Kidney (tissue), 14 donors: ENCODE data around the gene CXCL12. TPM values are rescaled to one million over a fixed set of nuclear protein-coding genes. Genes with fewer than 3 reads are reported as not detected.

Experiments used
- DNase-seq, 5 donors: peaks; one replicate each; pipeline ENCODE4 v3.0.0-alpha.2; 2013 to 2020
- FAIRE-seq: peaks from 2 replicates; lab custom pipeline; 2012; peaks lifted over from hg19 to GRCh38; lab: Jason Lieb, UNC
- H3K27ac ChIP-seq, 2 donors: one replicate each; pipeline ENCODE4 v1.7.0; 2013; ENCODE audit warnings: low read depth in 2 of 2, low read length in 2 of 2, inconsistent platforms in 1 of 2
- H3K27me3 ChIP-seq: one replicate; pipeline ENCODE4 v1.7.1; 2013; ENCODE audit warnings: low read length, inconsistent platforms; ENCODE audit not compliant: control insufficient read depth, insufficient read depth
- H3K36me3 ChIP-seq, 3 donors: one replicate each; pipeline versions ENCODE4 v1.7.0 to v1.7.1; 2013; ENCODE audit warnings: low read length in 3 of 3, control low read depth in 1 of 3, inconsistent platforms in 1 of 3; ENCODE audit not compliant: insufficient read depth in 3 of 3, control insufficient read depth in 2 of 3
- H3K4me1 ChIP-seq, 3 donors: one replicate each; pipeline versions ENCODE4 v1.7.0 to v1.7.1; 2013; ENCODE audit warnings: low read length in 3 of 3, inconsistent platforms in 1 of 3, low read depth in 1 of 3; ENCODE audit not compliant: control insufficient read depth in 2 of 3, insufficient read depth in 2 of 3
- H3K4me3 ChIP-seq, 3 donors: one replicate each; pipeline versions ENCODE4 v1.7.0 to v1.8.1; 2013; ENCODE audit warnings: low read length in 3 of 3, control low read depth in 1 of 3, inconsistent platforms in 1 of 3
- H3K9ac ChIP-seq, 3 donors: one replicate each; pipeline versions ENCODE4 v1.7.0 to v1.7.1; 2013; ENCODE audit warnings: low read length in 3 of 3, control low read depth in 1 of 3, inconsistent platforms in 1 of 3
- H3K9me3 ChIP-seq, 3 donors: one replicate each; pipeline versions ENCODE4 v1.7.0 to v1.7.1; 2013; ENCODE audit warnings: low read length in 3 of 3, control low read depth in 1 of 3, inconsistent platforms in 1 of 3; ENCODE audit not compliant: control insufficient read depth in 2 of 3, insufficient read depth in 1 of 3
- CTCF ChIP-seq: IDR thresholded peaks from 3 replicates; pipeline ENCODE4 v1.5.1; 2012; ENCODE audit warnings: mild to moderate bottlenecking, moderate library complexity, borderline replicate concordance; ENCODE audit not compliant: insufficient read depth; ENCODE audit errors: extremely low read depth
- intact Hi-C: fragments of 100-400 bp; cut with DNase I; formaldehyde crosslinking; loops from one replicate; pipeline ENCODE4 v1.11.1; 2022
- polyA plus RNA-seq: library from polyadenylated mRNA; stranded (reverse); fragments of 350-450 nt; fragmentation: Illumina TruSeq; extraction: RNeasy Lipid Tissue Mini Kit (QIAGEN cat#74804); gene quantifications from one replicate; pipeline ENCODE4 v1.2.3, GENCODE V29; 2014; ENCODE audit warnings: low read depth, low replicate concordance; ENCODE audit not compliant: insufficient read depth
- total RNA-seq: library from RNA; stranded (reverse); fragmentation: NEBNext Ultra II Directional; extraction: Animal tissue kit (Norgen Biotek cat#: 25700); gene quantifications from one replicate; pipeline ENCODE4 v1.2.1, GENCODE V29; 2021
- donor health status: control.
- donor health status: control.
- donor health status: control.
- donor health status: control.
- donor health status: control.
- donor health status: DM: yes; HTN: yes; CAD: no.
- donor health status: Normal renal cell carcinoma (clear cell type).

Gene CXCL12
- total and polyA plus RNA-seq, 2 donors from 2014 or later = 99.5 to 111 TPM

- Histone ChIP-seq H3K27me3 (no peaks in the 10 kb centered on the region), H3K9me3 (no peaks in the 10 kb centered on the region), H3K4me1 (no peaks in the 10 kb centered on the region), H3K36me3 (no peaks in the 10 kb centered on the region), H3K27ac (no peak overlapping the region), H3K9ac (no peak overlapping the region), H3K4me3 (no peak overlapping the region)
- intact Hi-C loops = no loop called here
- FAIRE-seq (no peak), DNase-seq (peak in 2 of 5 donors; percentile 48 to 51)
- TF ChIP-seq CTCF = no peak
Observed at GRCh38 chr10:44358080-44358771, 26.7 kb downstream of the CXCL12 start.

GRCh38 chr10:44357023-44357540, 27.8 kb downstream of the CXCL12 start:
- intact Hi-C loops = no loop called here
- Histone ChIP-seq H3K27ac (no peak overlapping the region), H3K4me3 (no peak overlapping the region), H3K9me3 (no peaks in the 10 kb centered on the region), H3K36me3 (no peaks in the 10 kb centered on the region), H3K9ac (no peak overlapping the region), H3K4me1 (peaks cover 0 to 5% (median 0%) of the 10 kb centered on the region in 3 donors), H3K27me3 (no peaks in the 10 kb centered on the region)
- FAIRE-seq (no peak), DNase-seq (no peak)
- TF ChIP-seq CTCF = no peak

- Histone ChIP-seq H3K9me3 (no peaks in the 10 kb centered on the region), H3K27me3 (no peaks in the 10 kb centered on the region), H3K36me3 (no peaks in the 10 kb centered on the region), H3K4me1 (peaks cover 0 to 5% (median 0%) of the 10 kb centered on the region in 3 donors), H3K27ac (no peak overlapping the region), H3K4me3 (no peak overlapping the region), H3K9ac (no peak overlapping the region)
- intact Hi-C loops = no loop called here
- TF ChIP-seq CTCF = no peak
- no peak for DNase-seq
- no peak for FAIRE-seq
Observed at GRCh38 chr10:44356139-44357022, 28.5 kb downstream of the CXCL12 start.
